Bronchial epithelial cell (primary cell): Measurements from ENCODE around the gene C19orf53. TPM values are rescaled to one million over a fixed set of nuclear protein-coding genes. Genes with fewer than 3 reads are reported as not detected.
A peak's percentile ranks its signal among the peaks of the same experiment; 100 is the strongest.

Experiments
- DNase-seq: peaks from one replicate; pipeline ENCODE4 v3.0.0-alpha.2; 2010; ENCODE audit warnings: low read depth
- FAIRE-seq: peaks from 2 replicates; lab custom pipeline; 2011; peaks lifted over from hg19 to GRCh38; lab: Jason Lieb, UNC
- H3K27me3 ChIP-seq: 2 replicates; pipeline ENCODE4 v1.5.1; 2011; ENCODE audit warnings: low read length; ENCODE audit not compliant: control insufficient read depth, insufficient read depth
- H3K36me3 ChIP-seq: 2 replicates; pipeline ENCODE4 v1.5.1; 2011; ENCODE audit warnings: low read length; ENCODE audit not compliant: control insufficient read depth, insufficient read depth
- H3K4me3 ChIP-seq: 2 replicates; pipeline ENCODE4 v1.5.1; 2011; ENCODE audit warnings: mild to moderate bottlenecking, low read depth, low read length, control low read depth
- total RNA-seq: library from RNA; depleted of rRNA; stranded (reverse); fragments of >200 nt; gene quantifications from 2 replicates; pipeline ENCODE4 v1.2.1, GENCODE V29; 2014
- TF ChIP-seq, protein P1 (sequence below): IDR thresholded peaks from 2 replicates; pipeline ENCODE4 v1.5.1; 2011; ENCODE audit warnings: mild to moderate bottlenecking, moderate library complexity, low read length, control low read depth, inconsistent platforms; ENCODE audit not compliant: insufficient read depth, severe bottlenecking

C19orf53 gene
- total RNA-seq, 1 donor from 2014 or later: 55.5 TPM

DNA sequence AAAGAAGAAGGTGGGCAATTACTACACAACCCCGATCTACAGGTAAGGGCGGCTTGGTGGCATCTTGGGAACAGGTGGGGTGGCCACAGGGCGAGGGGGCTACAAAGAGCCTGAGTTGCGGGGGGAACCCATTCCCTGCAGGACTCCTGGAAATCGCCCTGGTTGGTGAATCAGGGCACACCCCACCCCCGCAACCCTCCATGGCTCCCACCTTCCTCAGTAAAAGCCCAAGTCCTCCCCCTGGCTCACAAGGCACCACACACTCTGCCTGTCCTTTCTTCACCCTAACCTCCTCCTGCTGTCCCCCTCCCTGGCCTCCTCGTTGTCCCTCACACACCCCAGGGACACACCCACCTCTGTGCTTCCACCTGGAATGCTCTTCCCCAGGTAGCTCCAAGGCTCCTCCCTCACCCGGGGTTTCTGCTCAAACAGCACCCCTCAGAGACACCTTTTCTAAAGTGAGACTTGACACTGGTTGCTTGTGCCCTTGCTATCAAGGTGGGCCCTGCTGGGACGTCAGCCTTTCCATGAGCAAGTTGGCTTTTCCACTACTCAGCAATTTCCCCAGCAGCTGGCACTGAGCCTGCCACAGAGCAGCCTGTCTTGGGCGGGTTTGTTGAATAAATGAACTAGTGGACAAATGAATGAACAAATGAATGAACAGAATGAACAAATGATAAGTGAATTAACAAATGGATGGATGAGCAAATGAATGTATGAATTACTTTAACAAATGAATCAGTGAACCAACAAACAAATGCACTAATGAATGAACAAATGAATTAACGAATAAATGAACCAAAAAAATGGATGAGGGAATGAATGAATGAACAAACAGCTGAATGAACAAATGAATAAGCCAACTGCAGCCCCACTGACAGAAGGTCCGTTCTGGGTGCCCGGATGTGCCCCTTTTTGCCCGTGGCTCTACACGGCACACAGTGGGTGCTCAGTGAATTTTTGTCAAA is 16.2 kb upstream of the C19orf53 start:
- TF ChIP-seq, protein P1, sequence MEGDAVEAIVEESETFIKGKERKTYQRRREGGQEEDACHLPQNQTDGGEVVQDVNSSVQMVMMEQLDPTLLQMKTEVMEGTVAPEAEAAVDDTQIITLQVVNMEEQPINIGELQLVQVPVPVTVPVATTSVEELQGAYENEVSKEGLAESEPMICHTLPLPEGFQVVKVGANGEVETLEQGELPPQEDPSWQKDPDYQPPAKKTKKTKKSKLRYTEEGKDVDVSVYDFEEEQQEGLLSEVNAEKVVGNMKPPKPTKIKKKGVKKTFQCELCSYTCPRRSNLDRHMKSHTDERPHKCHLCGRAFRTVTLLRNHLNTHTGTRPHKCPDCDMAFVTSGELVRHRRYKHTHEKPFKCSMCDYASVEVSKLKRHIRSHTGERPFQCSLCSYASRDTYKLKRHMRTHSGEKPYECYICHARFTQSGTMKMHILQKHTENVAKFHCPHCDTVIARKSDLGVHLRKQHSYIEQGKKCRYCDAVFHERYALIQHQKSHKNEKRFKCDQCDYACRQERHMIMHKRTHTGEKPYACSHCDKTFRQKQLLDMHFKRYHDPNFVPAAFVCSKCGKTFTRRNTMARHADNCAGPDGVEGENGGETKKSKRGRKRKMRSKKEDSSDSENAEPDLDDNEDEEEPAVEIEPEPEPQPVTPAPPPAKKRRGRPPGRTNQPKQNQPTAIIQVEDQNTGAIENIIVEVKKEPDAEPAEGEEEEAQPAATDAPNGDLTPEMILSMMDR: no peak
- DNase-seq: no peak
- Histone ChIP-seq H3K27me3 (no peaks in the 10 kb centered on the region), H3K4me3 (no peak overlapping the region), H3K36me3 (peaks cover 36% of the 10 kb centered on the region)
- FAIRE-seq: peak; percentile 72

DNA sequence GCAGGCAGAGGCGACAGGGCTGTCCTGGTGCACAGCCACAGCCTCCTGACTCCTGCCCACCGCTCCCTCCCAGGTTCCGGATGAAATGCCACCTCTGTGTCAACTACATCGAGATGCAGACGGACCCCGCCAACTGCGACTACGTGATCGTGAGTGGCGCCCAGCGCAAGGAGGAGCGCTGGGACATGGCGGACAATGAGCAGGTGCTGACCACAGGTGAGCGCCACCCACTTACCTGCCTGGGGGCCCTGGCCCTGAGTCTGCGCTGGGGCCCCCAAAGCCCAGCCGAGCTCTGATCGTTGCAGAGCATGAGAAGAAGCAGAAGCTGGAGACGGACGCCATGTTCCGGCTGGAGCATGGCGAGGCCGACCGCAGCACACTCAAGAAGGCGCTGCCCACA is 15.5 kb upstream of the C19orf53 start:
- no peak for FAIRE-seq
- DNase-seq: no peak
- TF ChIP-seq, protein P1: no peak
- H3K36me3 ChIP-seq: peaks cover 34% of the 10 kb centered on the region
- no peaks in the 10 kb centered on the region for H3K27me3 ChIP-seq
- no peak overlapping the region for H3K4me3 ChIP-seq

DNA sequence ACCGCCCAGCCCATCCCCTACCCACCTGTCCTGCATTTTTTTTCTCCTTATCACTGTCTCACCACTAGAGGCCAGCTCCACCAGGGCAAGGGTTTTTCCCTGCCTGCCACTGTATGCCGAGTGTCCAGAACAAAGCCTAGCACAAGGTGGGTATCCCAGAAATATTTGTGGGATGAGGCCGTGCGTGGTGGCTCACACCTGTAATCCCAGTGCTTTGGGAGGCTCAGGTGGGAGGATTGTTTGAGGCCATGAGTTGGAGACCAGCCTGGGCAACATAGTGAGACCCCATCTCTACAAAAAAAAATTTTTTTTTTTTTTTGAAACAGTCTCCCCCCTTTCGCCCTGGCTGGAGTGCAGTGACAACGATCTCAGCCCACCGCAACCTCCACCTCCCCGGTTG is 12.8 kb upstream of the C19orf53 start:
- H3K36me3 ChIP-seq: peaks cover 28% of the 10 kb centered on the region

GRCh38 chr19:13762635-13763235 is 11.5 kb upstream of the C19orf53 start:
- FAIRE-seq (no peak), DNase-seq (no peak)
- TF ChIP-seq, protein P1: no peak
- Histone ChIP-seq H3K4me3 (no peak overlapping the region), H3K27me3 (no peaks in the 10 kb centered on the region), H3K36me3 (peaks cover 25% of the 10 kb centered on the region)

More for the DNA sequence above, 12.8 kb upstream of the C19orf53 start:
- TF ChIP-seq, protein P1: no peak
- DNase-seq (no peak), FAIRE-seq (no peak)
- no peaks in the 10 kb centered on the region for H3K27me3 ChIP-seq
- no peak overlapping the region for H3K4me3 ChIP-seq

DNA sequence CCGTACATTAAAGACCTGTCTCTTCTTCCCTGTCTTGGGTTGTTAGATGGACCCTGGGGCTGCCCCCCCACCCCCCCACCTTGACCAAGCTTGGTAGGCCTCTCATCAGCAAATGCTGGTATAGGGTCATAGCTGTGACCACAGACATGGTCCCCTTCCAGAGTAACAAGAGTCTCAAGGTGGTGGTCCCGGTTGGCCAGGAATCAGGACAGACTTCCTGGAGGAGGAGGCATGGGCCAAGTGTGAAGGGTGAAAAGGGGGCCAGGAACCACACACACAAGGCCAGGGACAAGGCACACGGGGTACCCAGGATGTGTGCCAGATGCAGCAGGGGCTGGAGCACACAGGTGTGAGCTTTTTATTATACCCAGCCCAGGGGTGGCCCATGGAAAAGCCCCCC is 11.0 kb upstream of the C19orf53 start:
- no peak overlapping the region for H3K4me3 ChIP-seq
- TF ChIP-seq, protein P1: no peak
- FAIRE-seq (no peak), DNase-seq (no peak)
- H3K36me3 ChIP-seq: peaks cover 23% of the 10 kb centered on the region
- H3K27me3 ChIP-seq: no peaks in the 10 kb centered on the region
